Loucy (cell line): ENCODE results near the gene SCAP.

Experiments
- H2AFZ ChIP-seq: fragments of 200-600 bp; sonication (generic); 2 replicates; pipeline ENCODE4 v1.6.0; 2016; ENCODE audit warnings: antibody characterized with exemption, mild to moderate bottlenecking, low read length, moderate library complexity
- H3F3A ChIP-seq: fragments of 200-600 bp; 2 replicates; pipeline ENCODE4 v1.6.0; 2016; ENCODE audit warnings: antibody characterized with exemption, low read depth, mild to moderate bottlenecking
- H3K27me3 ChIP-seq: fragments of 200-600 bp; sonication (generic); 2 replicates; pipeline ENCODE4 v1.6.1; 2014; ENCODE audit warnings: low read length, mild to moderate bottlenecking; ENCODE audit not compliant: insufficient read depth, poor library complexity, severe bottlenecking
- H3K36me3 ChIP-seq: fragments of 200-600 bp; sonication (generic); 2 replicates; pipeline ENCODE4 v1.6.1; 2016; ENCODE audit warnings: low read length; ENCODE audit not compliant: insufficient read depth
- H3K4me1 ChIP-seq: fragments of 200-600 bp; sonication (generic); 2 replicates; pipeline ENCODE4 v1.5.1; 2014; ENCODE audit warnings: low read length, mild to moderate bottlenecking; ENCODE audit not compliant: insufficient read depth, poor library complexity, severe bottlenecking
- H3K4me2 ChIP-seq: fragments of 200-600 bp; sonication (generic); 2 replicates; pipeline ENCODE4 v1.6.0; 2014; ENCODE audit warnings: antibody characterized with exemption, low read length, low read depth, mild to moderate bottlenecking; ENCODE audit not compliant: poor library complexity, severe bottlenecking
- H3K4me3 ChIP-seq: fragments of 200-600 bp; sonication (generic); 2 replicates; pipeline ENCODE4 v1.5.1; 2014; ENCODE audit warnings: low read length, mild to moderate bottlenecking, mixed read lengths; ENCODE audit not compliant: poor library complexity, severe bottlenecking
- H3K79me2 ChIP-seq: fragments of 200-600 bp; sonication (generic); 2 replicates; pipeline ENCODE4 v1.6.1; 2014; ENCODE audit warnings: low read length; ENCODE audit not compliant: insufficient read depth
- H3K9ac ChIP-seq: fragments of 200-600 bp; sonication (generic); 2 replicates; pipeline ENCODE4 v1.6.0; 2014; ENCODE audit warnings: mild to moderate bottlenecking, low read depth, low read length, moderate library complexity; ENCODE audit not compliant: poor library complexity, severe bottlenecking
- H3K9me2 ChIP-seq: fragments of 200-600 bp; sonication (generic); replicated peaks from 2 replicates; pipeline ENCODE4 v1.6.1; 2016; ENCODE audit warnings: low read depth, low read length, mixed read lengths
- H3K9me3 ChIP-seq: fragments of 200-600 bp; sonication (generic); 2 replicates; pipeline ENCODE4 v1.6.1; 2014; ENCODE audit warnings: mild to moderate bottlenecking, antibody characterized with exemption, low read length, low read depth; ENCODE audit not compliant: insufficient read depth
- H4K20me1 ChIP-seq: fragments of 200-600 bp; sonication (generic); 2 replicates; pipeline ENCODE4 v1.6.0; 2014; ENCODE audit warnings: antibody characterized with exemption, low read length, mild to moderate bottlenecking; ENCODE audit not compliant: insufficient read depth, poor library complexity, severe bottlenecking
- CTCF ChIP-seq: fragments of 200-600 bp; sonication (generic); conservative IDR thresholded peaks from 2 replicates; pipeline ENCODE4 v1.5.1; 2014; ENCODE audit warnings: mild to moderate bottlenecking, antibody characterized with exemption, low read length
- EZH2phosphoT487 ChIP-seq: fragments of 200-600 bp; IDR thresholded peaks from 2 replicates; pipeline ENCODE4 v1.6.1; 2018; ENCODE audit warnings: antibody characterized with exemption, mild to moderate bottlenecking, moderate library complexity, borderline replicate concordance

SCAP gene

GRCh38 chr3:47456984-47457383 is 18.8 kb downstream of the SCAP start:
- Histone ChIP-seq H3K9me2 (no peaks in the 10 kb centered on the region), H3K4me3 (no peak overlapping the region), H3K4me2 (no peak overlapping the region), H3K79me2 (peaks cover 62% of the 10 kb centered on the region), H4K20me1 (peaks cover 8% of the 10 kb centered on the region), H2AFZ (no peak overlapping the region), H3K9me3 (no peaks in the 10 kb centered on the region), H3K4me1 (no peaks in the 10 kb centered on the region), H3F3A (no peaks in the 10 kb centered on the region), H3K9ac (no peak overlapping the region), H3K27me3 (no peaks in the 10 kb centered on the region), H3K36me3 (no peaks in the 10 kb centered on the region)
- TF ChIP-seq CTCF (no peak), EZH2phosphoT487 (no peak)

DNA sequence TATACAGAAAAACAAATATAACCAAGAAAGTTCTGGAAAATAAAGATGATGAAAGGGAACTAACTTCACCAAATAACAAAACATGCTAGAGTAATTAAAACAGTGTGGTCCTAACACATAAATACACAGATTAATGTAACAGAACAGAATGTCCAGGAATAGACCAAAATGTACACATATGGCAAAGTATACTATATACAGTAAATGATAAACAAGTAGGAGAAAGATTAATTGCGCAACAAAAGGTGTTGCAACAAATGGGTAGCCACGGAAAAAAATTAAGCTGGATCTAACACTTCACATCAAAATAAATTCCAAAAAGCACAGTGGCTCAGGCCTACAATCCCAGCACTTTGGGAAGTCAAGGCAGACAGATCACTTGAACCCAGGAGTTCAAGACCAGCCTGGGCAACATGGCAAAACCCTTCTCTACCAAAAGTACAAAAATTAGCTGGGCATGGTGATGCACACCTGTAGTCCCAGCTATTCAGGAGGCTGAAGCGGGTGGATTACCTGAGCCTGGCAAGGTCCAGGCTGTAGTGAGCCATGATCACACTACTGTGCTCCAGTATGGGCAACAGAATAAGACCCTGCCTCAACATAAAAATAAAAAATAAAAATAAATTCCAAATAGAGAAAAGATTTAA is 19.8 kb downstream of the SCAP start:
- no peaks in the 10 kb centered on the region for H3F3A ChIP-seq
- H3K4me2 ChIP-seq = no peak overlapping the region
- H2AFZ ChIP-seq = no peak overlapping the region
- H3K4me3 ChIP-seq = no peak overlapping the region
- H3K27me3 ChIP-seq = no peaks in the 10 kb centered on the region
- no peaks in the 10 kb centered on the region for H3K9me2 ChIP-seq
- H3K9ac ChIP-seq = no peak overlapping the region
- TF ChIP-seq EZH2phosphoT487 = no peak
- TF ChIP-seq CTCF = no peak
- H3K36me3 ChIP-seq = no peaks in the 10 kb centered on the region
- peaks cover 62% of the 10 kb centered on the region for H3K79me2 ChIP-seq
- H3K9me3 ChIP-seq = no peaks in the 10 kb centered on the region
- H3K4me1 ChIP-seq = no peaks in the 10 kb centered on the region
- peaks cover 8% of the 10 kb centered on the region for H4K20me1 ChIP-seq

DNA sequence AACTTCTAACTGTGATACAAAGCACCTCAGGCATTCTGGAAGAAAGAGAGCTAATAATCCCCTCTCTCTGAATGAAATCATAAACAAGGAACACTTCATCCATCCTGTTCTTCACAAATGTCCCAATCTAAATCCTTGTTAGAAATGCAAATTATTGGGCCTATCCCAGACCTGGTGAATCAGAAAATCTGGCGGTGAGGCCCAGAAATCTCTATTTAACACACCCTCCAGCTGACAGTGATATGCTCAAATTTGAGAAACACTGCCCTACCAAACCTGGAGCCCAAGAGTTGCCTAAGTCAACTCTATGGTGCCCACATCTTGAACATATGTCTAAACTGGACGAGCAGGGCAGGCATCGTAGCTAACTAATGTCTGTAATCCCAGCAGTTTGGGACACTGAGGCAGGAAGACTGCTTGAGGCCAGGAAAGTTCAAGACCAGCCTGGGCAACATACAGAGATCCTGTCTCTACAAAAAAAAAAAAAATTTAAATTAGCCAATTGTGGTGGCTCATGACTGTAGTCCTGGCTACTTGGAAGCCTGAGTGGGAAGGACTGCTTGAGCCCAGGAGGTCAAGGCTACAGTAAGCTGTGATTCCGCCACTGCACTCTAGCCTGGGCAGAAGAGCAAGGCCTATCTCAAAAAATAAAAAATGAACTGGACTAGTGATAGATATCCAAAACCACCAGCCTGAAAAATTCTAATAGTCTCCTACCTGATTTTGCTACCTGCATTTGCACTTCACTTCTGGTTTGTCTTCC is 23.1 kb downstream of the SCAP start:
- no peaks in the 10 kb centered on the region for H3K4me1 ChIP-seq
- H3K9me2 ChIP-seq = no peaks in the 10 kb centered on the region
- no peak overlapping the region for H3K4me3 ChIP-seq
- H2AFZ ChIP-seq = no peak overlapping the region
- no peaks in the 10 kb centered on the region for H3K9me3 ChIP-seq
- no peaks in the 10 kb centered on the region for H3K27me3 ChIP-seq
- H3K79me2 ChIP-seq = peaks cover 76% of the 10 kb centered on the region
- no peak overlapping the region for H3K4me2 ChIP-seq
- H3K9ac ChIP-seq = no peak overlapping the region
- no peak for TF ChIP-seq EZH2phosphoT487
- TF ChIP-seq CTCF = no peak
- H3K36me3 ChIP-seq = no peaks in the 10 kb centered on the region
- H4K20me1 ChIP-seq = peaks cover 8% of the 10 kb centered on the region
- no peaks in the 10 kb centered on the region for H3F3A ChIP-seq
